PC-9 (cell line): Measurements from ENCODE around the gene ADGRV1. TPM values are rescaled to one million over a fixed set of nuclear protein-coding genes. Genes with fewer than 3 reads are reported as not detected.

Experiments
- BruUV-seq: library from RNA; stranded (reverse); fragments of 400-500 nt; replicated peaks from 2 replicates; lab custom pipeline; 2021; lab: Mats Ljungman, UMichigan
- CTCF ChIA-PET: fragments of 300-600 bp; sonication (Branson Sonifier 250); formaldehyde crosslinking; loops from one replicate; lab custom pipeline; 2022; ENCODE audit warnings: antibody characterized with exemption; lab: Charles Lee
- POLR2A ChIA-PET: fragments of 300-600 bp; sonication (Branson Sonifier 250); formaldehyde crosslinking; loops from one replicate; lab custom pipeline; 2022; ENCODE audit warnings: antibody characterized with exemption; ENCODE audit not compliant: unreplicated experiment; lab: Charles Lee
- DNase-seq, 2 experiments: peaks; one replicate each; pipeline versions ENCODE4 v3.0.0 to v3.0.0-alpha.2; 2015 to 2022; ENCODE audit warnings: mixed read lengths in 1 of 2
- H2AFZ ChIP-seq: fragments of 200-600 bp; sonication (generic); 2 replicates; pipeline ENCODE4 v1.8.1; 2017; ENCODE audit warnings: antibody characterized with exemption
- H3F3A ChIP-seq: fragments of 200-600 bp; sonication (generic); 2 replicates; pipeline ENCODE4 v1.8.1; 2017; ENCODE audit warnings: antibody characterized with exemption, mild to moderate bottlenecking, low read depth; ENCODE audit not compliant: insufficient read depth
- H3K27ac ChIP-seq: fragments of 200-600 bp; sonication (generic); 2 replicates; pipeline ENCODE4 v1.6.1; 2016; ENCODE audit warnings: mixed run types
- H3K27me3 ChIP-seq: fragments of 200-600 bp; sonication (generic); 2 replicates; pipeline ENCODE4 v1.6.1; 2016; ENCODE audit warnings: low read depth, mixed run types; ENCODE audit not compliant: insufficient read depth
- H3K36me3 ChIP-seq: fragments of 200-600 bp; sonication (generic); 2 replicates; pipeline ENCODE4 v1.6.1; 2016; ENCODE audit warnings: low read depth, mixed run types
- H3K4me1 ChIP-seq: fragments of 200-600 bp; sonication (generic); replicated peaks from 2 replicates; pipeline ENCODE4 v1.6.1; 2016; ENCODE audit warnings: mixed run types; ENCODE audit not compliant: insufficient read depth
- H3K4me2 ChIP-seq: fragments of 200-600 bp; sonication (generic); 2 replicates; pipeline ENCODE4 v1.6.1; 2017; ENCODE audit warnings: mixed run types
- H3K4me3 ChIP-seq: fragments of 200-600 bp; sonication (generic); 2 replicates; pipeline ENCODE4 v1.6.1; 2016; ENCODE audit warnings: mixed run types
- H3K79me2 ChIP-seq: fragments of 200-600 bp; sonication (generic); 2 replicates; pipeline ENCODE4 v1.6.1; 2017; ENCODE audit warnings: low read depth, mixed run types
- H3K9me2 ChIP-seq: fragments of 200-600 bp; sonication (generic); 2 replicates; pipeline ENCODE4 v1.8.1; 2017; ENCODE audit warnings: mild to moderate bottlenecking; ENCODE audit not compliant: insufficient read depth
- H3K9me3 ChIP-seq: fragments of 200-600 bp; sonication (generic); 2 replicates; pipeline ENCODE4 v1.8.1; 2016; ENCODE audit warnings: low read depth; ENCODE audit not compliant: insufficient read depth
- H4K20me1 ChIP-seq: fragments of 200-600 bp; sonication (generic); 2 replicates; pipeline ENCODE4 v1.8.1; 2017; ENCODE audit not compliant: insufficient read depth
- CTCF ChIP-seq: fragments of 200-600 bp; sonication (generic); conservative IDR thresholded peaks from 2 replicates; pipeline ENCODE4 v1.6.1; 2017; ENCODE audit warnings: mixed run types, antibody characterized with exemption, mild to moderate bottlenecking, moderate library complexity
- EZH2 ChIP-seq: fragments of 200-600 bp; sonication (generic); IDR thresholded peaks from 2 replicates; pipeline ENCODE4 v1.8.0; 2017; ENCODE audit warnings: antibody characterized with exemption, low read depth
- intact Hi-C: fragments of 100-400 bp; cut with micrococcal nuclease; formaldehyde crosslinking; loops from one replicate; pipeline ENCODE4 v1.10.0; 2022; ENCODE audit not compliant: unreplicated experiment
- total RNA-seq: library from RNA; stranded (reverse); gene quantifications from 2 replicates; pipeline ENCODE4 v1.2.3, GENCODE V29; 2021

ADGRV1 gene
- total RNA-seq, 1 experiment from 2014 or later = 1.0 TPM

GRCh38 chr5:91128604-91129003 lies 570.0 kb downstream of the ADGRV1 start:
- CTCF ChIA-PET = no interaction called here
- 0 out of 2 replicates have a peak, but pooled peaks cover 4% of the 10 kb centered on the region for H3F3A ChIP-seq
- H3K9me3 ChIP-seq = 0 out of 2 replicates have a peak, but pooled peaks cover 2% of the 10 kb centered on the region
- intact Hi-C loops = no loop called here
- BruUV-seq = no TSS peak
- no peaks in the 10 kb centered on the region for H3K9me2 ChIP-seq
- DNase-seq = no peak
- no peak overlapping the region for H3K4me3 ChIP-seq
- H3K36me3 ChIP-seq = no peaks in the 10 kb centered on the region
- POLR2A ChIA-PET = no interaction called here
- TF ChIP-seq CTCF (no peak), EZH2 (no peak)
- H3K79me2 ChIP-seq = no peaks in the 10 kb centered on the region
- H3K4me2 ChIP-seq = no peak overlapping the region
- H3K4me1 ChIP-seq = peaks cover 23% of the 10 kb centered on the region
- H3K27ac ChIP-seq = no peak overlapping the region
- H3K27me3 ChIP-seq = no peaks in the 10 kb centered on the region
- H4K20me1 ChIP-seq = no peaks in the 10 kb centered on the region
- H2AFZ ChIP-seq = no peak overlapping the region; the same call in 1 of the 2 replicates

DNA sequence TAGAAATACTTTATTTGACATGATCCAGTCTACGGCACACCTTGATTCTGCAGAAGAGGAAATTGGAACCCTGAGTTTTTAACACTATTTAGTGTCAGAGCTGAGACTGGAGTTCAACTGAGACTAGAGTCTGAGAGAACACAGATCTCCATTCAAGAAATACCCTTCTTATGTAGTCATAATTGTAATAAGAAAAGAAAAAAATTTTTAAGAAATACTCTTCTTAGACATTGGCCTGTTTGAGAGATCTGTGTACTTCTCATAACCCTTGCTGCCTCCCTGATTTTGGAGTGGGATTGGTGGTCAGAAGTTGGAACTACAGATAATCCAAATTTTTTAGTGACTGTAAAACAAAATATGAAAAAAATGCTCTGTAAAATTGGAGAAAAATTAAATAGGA lies 571.2 kb downstream of the ADGRV1 start:
- Histone ChIP-seq H3F3A (0 out of 2 replicates have a peak, but pooled peaks cover 4% of the 10 kb centered on the region), H3K9me3 (0 out of 2 replicates have a peak, but pooled peaks cover 2% of the 10 kb centered on the region), H4K20me1 (no peaks in the 10 kb centered on the region)

GRCh38 chr5:91130759-91131158 lies 572.2 kb downstream of the ADGRV1 start:
- Histone ChIP-seq H3K4me2 (no peak overlapping the region), H3K4me3 (no peak overlapping the region), H3K9me3 (0 out of 2 replicates have a peak, but pooled peaks cover 2% of the 10 kb centered on the region), H3K27ac (no peak overlapping the region), H3K4me1 (peaks cover 32% of the 10 kb centered on the region), H3K36me3 (no peaks in the 10 kb centered on the region), H4K20me1 (no peaks in the 10 kb centered on the region), H3K27me3 (no peaks in the 10 kb centered on the region), H2AFZ (no peak overlapping the region), H3K9me2 (no peaks in the 10 kb centered on the region), H3K79me2 (no peaks in the 10 kb centered on the region), H3F3A (peaks cover 6% of the 10 kb centered on the region)
- no peak for TF ChIP-seq CTCF
- DNase-seq = no peak
- intact Hi-C loops = no loop called here
- CTCF ChIA-PET = interaction anchor here (0.7 kb wide), 1 partner anchor 30 kb away, joined by 5 read pairs; no protein-coding TSS in a partner anchor
- POLR2A ChIA-PET = no interaction called here
- BruUV-seq = no TSS peak

More for the DNA sequence above, 571.2 kb downstream of the ADGRV1 start:
- Histone ChIP-seq H3K27me3 (no peaks in the 10 kb centered on the region), H3K4me2 (no peak overlapping the region), H3K79me2 (no peaks in the 10 kb centered on the region), H3K4me3 (no peak overlapping the region), H3K36me3 (no peaks in the 10 kb centered on the region), H3K9me2 (no peaks in the 10 kb centered on the region), H2AFZ (no peak overlapping the region), H3K4me1 (peaks cover 24% of the 10 kb centered on the region), H3K27ac (no peak overlapping the region)
- DNase-seq = no peak
- BruUV-seq = no TSS peak
- intact Hi-C loops = no loop called here
- TF ChIP-seq EZH2 (no peak), CTCF (no peak)
- CTCF ChIA-PET = interaction anchor here (0.7 kb wide), 1 partner anchor 29 kb away, joined by 5 read pairs; no protein-coding TSS in a partner anchor
- POLR2A ChIA-PET = no interaction called here
